Neural cell (in vitro differentiated cells): ENCODE data around the gene CTDSP2. TPM values are rescaled to one million over a fixed set of nuclear protein-coding genes. Genes with fewer than 3 reads are reported as not detected.

Experiments
- H2AFZ ChIP-seq: fragments of 200-600, 300-800 bp; sonication (generic), shearing (Covaris generic); 2 replicates; pipeline ENCODE4 v1.6.0; 2014; ENCODE audit warnings: low read depth, mild to moderate bottlenecking, antibody characterized with exemption, low read length, moderate library complexity
- H3F3A ChIP-seq: fragments of 200-600 bp; shearing (Covaris generic); 2 replicates; pipeline ENCODE4 v1.6.1; 2016; ENCODE audit warnings: mild to moderate bottlenecking, moderate library complexity, mixed read lengths, antibody characterized with exemption, low read length; ENCODE audit not compliant: insufficient read depth, poor library complexity, severe bottlenecking
- H3K27ac ChIP-seq: fragments of 200-600, 300-800 bp; sonication (generic), shearing (Covaris generic); 2 replicates; pipeline ENCODE4 v1.5.1; 2014; ENCODE audit warnings: mild to moderate bottlenecking, low read length, moderate library complexity
- H3K27me3 ChIP-seq: fragments of 300-800, 200-600 bp; sonication (generic), shearing (Covaris generic); 2 replicates; pipeline ENCODE4 v1.6.0; 2014; ENCODE audit warnings: mild to moderate bottlenecking, low read depth, low read length, moderate library complexity; ENCODE audit not compliant: insufficient read depth
- H3K36me3 ChIP-seq: fragments of 300-800, 200-600 bp; sonication (generic), shearing (Covaris generic); 2 replicates; pipeline ENCODE4 v1.5.1; 2014; ENCODE audit warnings: mild to moderate bottlenecking, antibody characterized with exemption, low read length, moderate library complexity; ENCODE audit not compliant: insufficient read depth
- H3K4me2 ChIP-seq: fragments of 300-800, 200-600 bp; sonication (generic), shearing (Covaris generic); 2 replicates; pipeline ENCODE4 v1.6.0; 2014; ENCODE audit warnings: mild to moderate bottlenecking, low read length
- H3K4me3 ChIP-seq: fragments of 300-800, 200-600 bp; sonication (generic), shearing (Covaris generic); 2 replicates; pipeline ENCODE4 v1.5.1; 2014; ENCODE audit warnings: mild to moderate bottlenecking, low read length, moderate library complexity
- H3K79me2 ChIP-seq: fragments of 200-600 bp; shearing (Covaris generic); replicated peaks from 2 replicates; pipeline ENCODE4 v1.6.0; 2014; ENCODE audit warnings: mild to moderate bottlenecking, low read length, moderate library complexity; ENCODE audit not compliant: insufficient read depth
- H3K9ac ChIP-seq: fragments of 300-800, 200-600 bp; sonication (generic), shearing (Covaris generic); 2 replicates; pipeline ENCODE4 v1.6.1; 2016; ENCODE audit warnings: mild to moderate bottlenecking, low read length, mixed read lengths
- H3K9me2 ChIP-seq: fragments of 200-600 bp; shearing (Covaris generic); 2 replicates; pipeline ENCODE4 v1.6.1; 2016; ENCODE audit warnings: mild to moderate bottlenecking, low read length, mixed read lengths; ENCODE audit not compliant: insufficient read depth
- H3K9me3 ChIP-seq: fragments of 200-600, 300-800 bp; sonication (generic), shearing (Covaris generic); 2 replicates; pipeline ENCODE4 v1.6.1; 2016; ENCODE audit warnings: mild to moderate bottlenecking, mixed run types, low read length, moderate library complexity, mixed read lengths
- H4K20me1 ChIP-seq: fragments of 200-600 bp; shearing (Covaris generic); 2 replicates; pipeline ENCODE4 v1.6.1; 2016; ENCODE audit warnings: mild to moderate bottlenecking, mixed run types; ENCODE audit not compliant: insufficient read depth
- CTCF ChIP-seq: fragments of 450-650 bp; IDR thresholded peaks from 2 replicates; pipeline ENCODE4 v1.5.1; 2014; ENCODE audit warnings: antibody characterized with exemption, mild to moderate bottlenecking, moderate library complexity; ENCODE audit not compliant: poor library complexity, severe bottlenecking
- EP300 ChIP-seq: fragments of 450-650 bp; conservative IDR thresholded peaks from 2 replicates; pipeline ENCODE4 v1.6.1; 2014; ENCODE audit warnings: antibody characterized with exemption, mild to moderate bottlenecking, moderate library complexity; ENCODE audit not compliant: poor library complexity, severe bottlenecking
- EZH2 ChIP-seq: fragments of 200-600, 300-800 bp; shearing (Covaris generic), sonication (generic); IDR thresholded peaks from 2 replicates; pipeline ENCODE4 v1.6.1; 2014; ENCODE audit warnings: antibody characterized with exemption, low read length, borderline replicate concordance, mild to moderate bottlenecking; ENCODE audit not compliant: insufficient read depth, poor library complexity, severe bottlenecking
- MXI1 ChIP-seq: fragments of 450-650 bp; conservative IDR thresholded peaks from 2 replicates; pipeline ENCODE4 v1.6.1; 2014; ENCODE audit warnings: antibody characterized with exemption, mild to moderate bottlenecking; ENCODE audit not compliant: poor library complexity, severe bottlenecking
- POLR2AphosphoS5 ChIP-seq: IDR thresholded peaks from 2 replicates; pipeline ENCODE4 v1.6.1; 2012
- RAD21 ChIP-seq: fragments of 450-650 bp; conservative IDR thresholded peaks from 2 replicates; pipeline ENCODE4 v1.6.1; 2014; ENCODE audit warnings: antibody characterized with exemption, mild to moderate bottlenecking, moderate library complexity
- REST ChIP-seq: IDR thresholded peaks from 2 replicates; pipeline ENCODE4 v1.6.1; 2012; ENCODE audit warnings: borderline replicate concordance
- SMC3 ChIP-seq: fragments of 450-650 bp; conservative IDR thresholded peaks from 2 replicates; pipeline ENCODE4 v1.6.1; 2014; ENCODE audit warnings: antibody characterized with exemption, mild to moderate bottlenecking, moderate library complexity; ENCODE audit not compliant: poor library complexity
- TAF1 ChIP-seq: IDR thresholded peaks from 2 replicates; pipeline ENCODE4 v1.6.1; 2012; ENCODE audit warnings: low read depth
- polyA plus RNA-seq: library from polyadenylated mRNA; depleted of rRNA; stranded (reverse); fragments of >200 nt; gene quantifications from 2 replicates; pipeline ENCODE4 v1.2.3, GENCODE V29; 2014

The CTDSP2 gene
- polyA plus RNA-seq, 1 donor from 2014 or later: 23.6 TPM

GRCh38 chr12:57854965-57855364 lies 8.4 kb upstream of the CTDSP2 start:
- Histone ChIP-seq H3K4me3 (no peak overlapping the region), H3K4me2 (no peak overlapping the region), H3K79me2 (no peaks in the 10 kb centered on the region), H4K20me1 (no peaks in the 10 kb centered on the region), H3K27me3 (no peaks in the 10 kb centered on the region), H3K27ac (no peak overlapping the region), H3K9me3 (no peaks in the 10 kb centered on the region), H3K9ac (no peak overlapping the region), H3K9me2 (no peaks in the 10 kb centered on the region), H3F3A (no peaks in the 10 kb centered on the region), H3K36me3 (no peaks in the 10 kb centered on the region), H2AFZ (no peak overlapping the region)
- no peak for TF ChIP-seq RAD21
- TF ChIP-seq CTCF: no peak
- no peak for TF ChIP-seq POLR2AphosphoS5
- TF ChIP-seq EZH2: no peak
- TF ChIP-seq SMC3: no peak
- no peak for TF ChIP-seq TAF1
- TF ChIP-seq REST: no peak
- no peak for TF ChIP-seq EP300
- TF ChIP-seq MXI1: no peak

GRCh38 chr12:57853864-57854556 lies 7.5 kb upstream of the CTDSP2 start:
- H3K9me2 ChIP-seq: no peaks in the 10 kb centered on the region
- no peak overlapping the region for H2AFZ ChIP-seq
- no peaks in the 10 kb centered on the region for H3K79me2 ChIP-seq
- H3K36me3 ChIP-seq: no peaks in the 10 kb centered on the region
- TF ChIP-seq SMC3: no peak
- no peak for TF ChIP-seq POLR2AphosphoS5
- no peak for TF ChIP-seq CTCF
- no peak for TF ChIP-seq TAF1
- no peak for TF ChIP-seq MXI1
- no peak for TF ChIP-seq REST
- TF ChIP-seq RAD21: no peak
- TF ChIP-seq EZH2: no peak
- TF ChIP-seq EP300: no peak
- H3K4me3 ChIP-seq: no peak overlapping the region
- H3K4me2 ChIP-seq: no peak overlapping the region
- no peak overlapping the region for H3K9ac ChIP-seq
- H3K27ac ChIP-seq: no peak overlapping the region
- H3K9me3 ChIP-seq: no peaks in the 10 kb centered on the region
- H4K20me1 ChIP-seq: no peaks in the 10 kb centered on the region
- no peaks in the 10 kb centered on the region for H3F3A ChIP-seq
- H3K27me3 ChIP-seq: no peaks in the 10 kb centered on the region
